GM18861 (cell line): ENCODE results near the gene SRCIN1.
"Not testable (repeated sequence)": the region's sequence is repeated elsewhere in the genome, so short reads cannot be mapped to it uniquely, and the experiment has no call there.

Experiments used
- ATAC-seq: cut with Tn5 transposase; IDR thresholded peaks from one replicate; pipeline ENCODE4 v1.9.1; 2021; ENCODE audit not compliant: unreplicated experiment

SRCIN1 gene

DNA sequence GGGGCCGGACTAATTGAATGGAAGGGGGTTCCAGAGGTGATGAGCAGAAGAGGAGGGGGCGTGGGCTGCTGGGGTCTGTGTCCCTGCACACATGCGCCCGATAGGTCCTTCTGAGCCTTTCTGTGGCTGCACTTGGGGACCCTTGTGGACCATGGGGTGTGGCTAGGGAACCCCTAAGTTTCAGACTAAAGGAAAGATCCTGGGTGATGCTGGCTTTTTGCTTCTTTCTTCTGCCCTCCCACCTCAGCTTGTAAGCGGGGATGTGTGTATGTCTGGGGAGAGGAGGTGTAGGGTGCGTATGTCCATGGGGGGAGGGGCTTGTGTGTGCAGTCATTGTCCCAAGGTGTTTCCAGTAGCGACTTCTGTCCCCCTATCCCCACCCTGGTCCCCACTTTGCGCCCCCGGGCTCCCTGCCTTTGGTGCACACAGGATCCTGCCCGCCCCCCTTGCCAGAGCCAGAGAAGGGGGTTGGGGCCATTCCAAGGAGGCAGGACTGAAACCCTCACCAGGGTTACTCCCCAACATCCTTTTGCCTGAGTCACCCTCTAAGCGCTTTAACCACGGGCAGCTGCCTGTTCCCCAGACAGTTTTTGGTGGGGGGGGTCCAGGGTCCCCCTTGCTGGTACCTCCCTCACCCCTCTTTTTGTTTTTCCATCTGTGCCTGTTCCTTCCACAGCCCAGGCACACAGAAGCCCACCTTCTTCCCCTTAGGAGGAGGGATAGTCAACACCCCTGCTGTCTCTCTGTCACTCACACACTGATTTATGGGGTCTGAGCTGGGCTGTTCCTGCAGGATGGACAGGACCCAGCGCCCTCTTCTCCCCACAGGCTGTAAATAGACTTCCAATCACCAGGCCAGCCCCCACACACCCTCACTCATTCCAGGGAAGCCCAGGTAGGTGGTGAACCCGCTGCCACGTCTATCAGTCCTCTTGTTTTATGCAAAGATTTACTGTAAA, 94.3 kb downstream of the SRCIN1 start:
- ATAC-seq: no peak

DNA sequence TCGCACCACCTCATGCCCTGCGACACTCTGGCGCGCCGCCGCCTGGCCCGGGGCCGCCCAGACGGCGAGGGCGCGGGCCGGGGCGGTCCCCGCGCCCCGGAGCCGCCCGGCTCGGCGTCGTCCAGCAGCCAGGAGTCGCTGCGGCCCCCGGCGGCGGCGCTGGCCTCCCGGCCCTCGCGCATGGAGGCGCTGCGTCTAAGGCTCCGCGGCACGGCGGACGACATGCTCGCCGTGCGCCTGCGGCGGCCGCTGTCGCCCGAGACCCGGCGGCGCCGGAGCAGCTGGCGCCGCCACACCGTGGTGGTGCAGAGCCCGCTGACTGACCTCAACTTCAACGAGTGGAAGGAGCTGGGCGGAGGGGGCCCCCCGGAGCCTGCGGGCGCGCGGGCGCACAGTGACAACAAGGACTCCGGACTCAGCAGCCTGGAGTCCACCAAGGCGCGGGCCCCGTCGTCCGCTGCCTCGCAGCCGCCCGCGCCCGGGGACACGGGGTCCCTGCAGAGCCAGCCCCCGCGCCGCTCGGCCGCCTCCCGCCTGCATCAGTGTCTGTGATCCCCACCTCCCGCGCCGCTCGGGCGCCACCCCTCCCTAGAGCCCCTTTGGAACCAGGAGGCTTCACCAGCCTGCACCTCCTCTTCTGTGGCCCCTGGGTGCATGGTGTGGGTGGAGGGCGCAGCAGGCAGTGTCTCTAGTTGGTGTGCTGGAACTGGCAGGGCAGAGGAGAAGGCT, 95.2 kb downstream of the SRCIN1 start:
- no peak for ATAC-seq

DNA sequence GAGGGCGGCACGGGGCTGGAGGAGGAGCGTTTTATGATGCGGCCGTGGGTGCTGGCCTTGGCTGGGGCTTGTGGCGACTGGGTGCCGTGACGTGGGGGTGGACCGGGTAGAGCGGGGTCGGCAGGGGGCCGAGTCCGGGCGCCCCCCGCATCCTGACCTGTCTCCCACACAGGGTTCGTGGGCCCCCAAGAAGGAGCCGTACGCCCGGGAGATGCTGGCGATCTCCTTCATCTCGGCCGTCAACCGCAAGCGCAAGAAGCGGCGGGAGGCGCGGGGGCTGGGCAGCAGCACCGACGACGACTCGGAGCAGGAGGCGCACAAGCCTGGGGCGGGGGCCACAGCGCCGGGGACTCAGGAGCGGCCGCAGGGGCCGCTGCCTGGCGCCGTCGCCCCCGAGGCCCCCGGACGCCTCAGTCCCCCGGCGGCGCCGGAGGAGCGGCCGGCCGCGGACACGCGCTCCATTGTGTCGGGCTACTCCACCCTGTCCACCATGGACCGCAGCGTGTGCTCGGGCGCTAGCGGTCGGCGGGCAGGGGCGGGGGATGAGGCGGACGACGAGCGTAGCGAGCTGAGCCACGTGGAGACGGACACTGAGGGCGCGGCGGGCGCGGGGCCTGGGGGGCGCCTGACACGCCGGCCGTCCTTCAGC, 95.9 kb downstream of the SRCIN1 start:
- ATAC-seq: no peak

DNA sequence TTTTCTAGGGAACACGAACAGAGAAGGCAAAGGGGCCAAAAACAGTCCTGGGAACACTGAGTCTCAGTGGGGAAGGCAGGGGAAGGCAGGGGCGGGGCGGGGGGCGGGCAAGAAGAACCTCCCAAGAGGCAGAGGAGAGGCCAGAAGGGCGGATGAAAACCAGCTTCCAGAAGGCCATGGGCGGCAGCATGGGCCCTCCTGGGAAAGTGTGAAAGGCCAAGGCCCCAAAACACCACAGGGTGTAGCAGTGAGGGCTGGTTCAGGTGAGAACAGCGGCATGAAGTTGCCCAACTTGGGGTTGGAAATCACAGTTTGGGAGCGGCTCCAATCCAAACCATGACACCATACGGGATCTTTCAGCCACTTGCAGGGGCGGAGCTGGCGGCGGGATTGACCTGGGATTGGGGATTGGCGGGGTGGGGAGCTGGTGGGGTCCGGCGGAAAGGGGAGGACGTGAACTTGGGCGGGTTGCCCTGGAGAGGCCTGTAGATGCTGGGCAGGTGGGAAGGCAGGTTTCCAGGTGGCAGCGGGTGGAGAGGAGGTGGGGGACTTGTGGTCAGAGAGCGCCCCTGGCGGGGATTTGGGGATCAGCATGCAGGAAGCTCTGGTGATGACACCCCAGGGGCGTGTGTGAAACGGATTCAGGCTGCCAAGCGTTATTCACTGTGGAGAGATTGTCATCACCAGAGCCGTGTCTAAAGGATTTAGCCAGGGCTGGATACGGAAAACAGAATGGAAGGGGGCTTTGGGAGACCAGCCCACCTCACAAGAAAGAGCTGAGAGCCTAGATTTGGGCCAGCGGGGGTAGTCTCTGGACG, 96.6 kb downstream of the SRCIN1 start:
- ATAC-seq: no peak

- no peak for ATAC-seq
These were observed 97.2 kb downstream of the SRCIN1 start for GRCh38 chr17:38508570-38508950.

- no peak for ATAC-seq
These were observed 97.7 kb downstream of the SRCIN1 start for GRCh38 chr17:38507921-38508569.

- ATAC-seq: no peak
These were observed 98.3 kb downstream of the SRCIN1 start for GRCh38 chr17:38507436-38507835.

DNA sequence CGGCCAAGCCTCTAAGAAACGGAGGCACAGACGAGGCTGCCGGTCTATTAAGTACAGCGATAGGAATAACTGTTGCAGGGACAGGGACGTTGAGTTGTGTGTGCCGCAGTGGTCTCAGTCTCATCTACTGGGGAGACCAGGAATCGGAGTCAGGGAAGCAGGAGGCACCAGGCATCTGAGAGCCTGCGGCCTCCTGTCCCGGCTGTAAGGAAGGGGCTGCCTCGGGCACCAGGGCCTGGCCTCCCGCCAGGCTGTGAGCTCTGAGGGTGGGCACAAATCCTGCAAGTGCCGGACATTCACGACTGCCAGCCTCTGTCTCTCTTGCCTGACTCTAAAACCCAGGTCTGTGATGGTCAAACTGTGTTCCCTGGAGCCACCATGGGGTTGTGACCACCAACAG, 101.5 kb downstream of the SRCIN1 start:
- ATAC-seq: no peak

- not testable (repeated sequence) for ATAC-seq
These were observed 102.4 kb downstream of the SRCIN1 start for GRCh38 chr17:38503286-38503913.

DNA sequence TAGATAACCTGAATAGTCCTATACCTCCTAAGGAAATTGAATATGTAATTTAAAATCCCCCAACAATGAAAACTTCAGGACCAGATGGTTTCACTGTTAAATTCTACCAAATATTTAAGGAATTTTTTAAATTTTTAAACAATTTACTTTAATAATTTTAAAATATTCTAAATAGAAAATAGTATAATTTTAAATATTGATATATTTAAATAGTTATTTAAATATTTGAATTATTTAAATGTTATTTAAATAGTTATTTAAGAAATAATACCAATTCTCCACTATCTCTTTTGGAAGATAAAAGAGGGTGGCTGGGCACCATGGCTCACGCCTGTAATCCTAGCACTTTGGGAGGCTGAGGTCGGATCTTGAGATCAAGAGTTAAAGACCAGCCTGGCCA, 104.0 kb downstream of the SRCIN1 start:
- ATAC-seq: not testable (repeated sequence)

GRCh38 chr17:38499230-38499629, 106.5 kb downstream of the SRCIN1 start:
- not testable (repeated sequence) for ATAC-seq

DNA sequence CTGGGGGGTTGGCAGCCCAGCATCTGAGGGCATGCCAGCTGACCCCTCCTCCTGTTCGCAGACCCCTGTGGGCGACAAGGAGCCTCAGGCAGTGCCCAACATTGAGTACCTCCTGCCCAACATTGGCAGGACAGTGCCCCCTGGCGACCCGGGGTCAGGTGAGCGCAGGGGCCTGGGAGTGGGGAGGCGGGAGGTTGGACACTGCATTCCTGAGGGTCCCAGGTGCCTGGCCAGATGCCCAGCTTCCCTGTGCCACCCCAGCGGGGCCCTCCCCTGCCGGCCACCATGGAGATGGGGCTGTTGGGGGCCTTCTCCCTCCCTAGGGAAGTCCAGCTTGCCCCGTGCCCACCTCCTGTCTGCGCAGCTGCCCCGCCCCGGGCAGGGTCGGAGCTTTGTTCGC, 107.4 kb downstream of the SRCIN1 start:
- ATAC-seq: no peak

GRCh38 chr17:38497656-38498055, 108.1 kb downstream of the SRCIN1 start:
- not testable (repeated sequence) for ATAC-seq

DNA sequence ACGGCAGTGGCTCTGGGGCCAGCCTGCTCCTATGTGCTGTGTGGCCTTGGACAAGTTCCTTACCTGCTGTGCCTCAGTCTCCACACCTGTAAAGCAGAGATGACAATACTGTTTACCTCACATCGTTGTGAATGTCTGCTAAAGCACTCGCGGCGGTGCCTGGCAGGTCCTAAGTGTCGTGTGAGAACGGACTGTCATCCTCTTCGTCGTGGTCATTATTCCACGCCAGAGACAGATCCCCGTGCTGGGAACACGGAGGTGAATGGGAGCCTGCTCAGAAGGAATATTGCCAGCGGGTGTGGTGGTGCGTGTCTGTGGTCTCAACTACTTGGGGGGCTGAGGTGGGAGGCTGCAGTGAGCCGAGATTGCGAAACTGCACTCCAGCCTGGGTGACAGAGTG, 111.6 kb downstream of the SRCIN1 start:
- not testable (repeated sequence) for ATAC-seq

DNA sequence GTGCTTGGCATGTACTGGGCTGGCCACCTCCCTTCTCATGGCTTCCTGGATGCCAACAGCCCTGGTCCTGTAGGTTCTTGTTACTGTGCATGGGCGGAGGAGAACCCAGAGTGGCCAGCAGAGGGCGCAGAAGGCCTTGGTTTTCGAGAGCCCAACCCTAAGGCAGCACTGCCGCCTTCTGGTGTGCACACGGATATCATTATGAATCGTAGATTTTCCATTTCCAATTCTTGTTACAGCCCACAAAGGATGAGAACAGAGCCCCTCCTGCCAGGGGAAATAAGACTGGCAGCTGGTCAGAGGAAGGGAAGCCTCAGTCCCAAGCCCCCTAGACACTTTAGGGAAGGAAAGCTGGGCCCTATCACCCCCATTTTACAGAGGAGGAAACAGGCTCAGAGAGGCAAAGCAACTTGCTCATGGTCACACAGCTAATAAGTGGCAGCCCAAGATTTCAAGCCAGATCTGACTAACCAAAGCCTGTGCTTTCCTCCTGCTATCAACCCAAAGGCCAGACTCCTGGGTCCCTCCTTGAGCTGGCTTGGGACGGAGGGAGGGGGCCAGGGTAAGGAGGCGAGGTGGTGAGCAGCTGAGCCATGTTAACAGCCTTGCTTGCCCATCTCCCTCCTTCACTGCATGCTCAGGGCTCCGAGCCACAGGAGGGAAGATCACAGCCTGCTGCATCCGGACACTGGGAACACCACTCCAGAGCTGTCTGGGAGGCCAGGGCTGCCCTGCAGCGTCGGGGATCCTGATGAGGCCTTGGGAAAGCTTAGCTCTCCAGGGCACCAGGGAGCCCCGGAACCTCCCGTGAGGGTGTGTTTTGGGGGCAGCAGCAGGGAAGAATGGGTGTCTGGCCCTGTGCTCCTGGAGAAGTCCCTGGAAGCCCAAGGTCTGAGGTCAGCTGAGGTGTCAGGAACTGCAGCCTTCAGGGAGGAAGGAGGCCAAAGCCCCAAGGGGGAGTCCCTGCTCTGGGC, 113.4 kb downstream of the SRCIN1 start:
- ATAC-seq: not testable (repeated sequence)

DNA sequence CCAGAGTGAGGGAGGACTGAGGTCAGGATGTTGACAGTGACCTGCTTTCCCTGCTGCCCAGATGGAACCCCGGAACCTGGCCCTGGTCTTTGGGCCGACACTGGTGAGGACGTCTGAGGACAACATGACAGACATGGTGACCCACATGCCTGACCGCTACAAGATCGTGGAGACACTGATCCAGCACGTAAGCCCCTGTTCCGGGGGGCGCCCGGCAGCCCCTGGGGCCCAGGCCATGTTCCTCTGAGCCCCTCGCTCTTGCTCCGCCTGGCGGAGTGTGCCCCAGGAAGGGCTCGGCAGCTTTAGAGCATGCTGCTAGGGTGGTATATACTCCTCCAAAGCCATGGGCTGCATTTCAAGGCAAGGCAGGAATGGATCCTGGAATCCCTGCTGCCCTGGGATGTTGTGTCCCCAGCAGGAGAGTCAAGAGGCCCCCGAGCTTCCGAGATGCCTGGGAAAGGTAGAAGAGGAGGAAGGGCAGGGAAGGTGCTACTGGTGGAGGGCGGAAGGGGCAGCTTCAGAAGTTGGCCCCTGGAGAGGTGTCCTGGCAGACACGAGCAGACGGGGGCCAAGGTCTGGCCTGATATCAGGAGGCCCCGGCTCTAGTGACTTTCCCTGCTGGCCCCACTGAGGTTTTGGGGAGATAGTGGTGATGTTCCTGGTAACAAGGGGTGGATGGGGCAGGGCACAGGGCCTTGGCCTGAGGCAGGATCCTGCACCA, 114.2 kb downstream of the SRCIN1 start:
- ATAC-seq: not testable (repeated sequence)

- not testable (repeated sequence) for ATAC-seq
These were observed 116.0 kb downstream of the SRCIN1 start for GRCh38 chr17:38489774-38490173.
